Measurements from ENCODE around the gene LLCFC1.
"Not testable (repeated sequence)": the region's sequence is repeated elsewhere in the genome, so short reads cannot be mapped to it uniquely, and the experiment has no call there.

The LLCFC1 gene

DNA sequence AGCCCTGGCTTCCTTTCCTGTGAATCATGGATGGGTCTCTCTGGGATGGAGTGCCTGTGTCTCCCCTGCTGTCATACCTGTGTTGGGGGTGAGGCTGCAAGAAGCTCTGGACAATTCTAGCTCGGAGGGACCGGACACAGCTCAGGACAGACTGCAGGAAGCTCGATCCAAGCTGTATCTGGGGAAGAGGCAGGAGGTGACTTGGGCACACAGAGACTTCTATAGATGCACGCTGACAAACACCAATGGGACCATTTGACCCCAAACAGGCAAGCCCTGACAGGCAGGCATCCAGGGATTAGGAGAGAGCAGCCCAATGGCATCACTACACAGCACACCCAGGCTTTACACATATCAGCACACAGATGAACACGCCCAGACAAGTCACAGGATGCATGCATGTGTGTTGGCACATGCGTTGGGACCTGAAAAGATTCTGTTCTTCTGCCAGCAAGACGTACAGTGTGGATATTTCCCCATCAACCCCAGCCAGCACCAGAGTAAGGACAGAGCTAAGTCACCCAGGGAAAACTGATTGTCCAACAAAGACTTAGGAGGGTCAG is 4.5 kb downstream of the LLCFC1 start:
- no peak for DNase-seq

DNA sequence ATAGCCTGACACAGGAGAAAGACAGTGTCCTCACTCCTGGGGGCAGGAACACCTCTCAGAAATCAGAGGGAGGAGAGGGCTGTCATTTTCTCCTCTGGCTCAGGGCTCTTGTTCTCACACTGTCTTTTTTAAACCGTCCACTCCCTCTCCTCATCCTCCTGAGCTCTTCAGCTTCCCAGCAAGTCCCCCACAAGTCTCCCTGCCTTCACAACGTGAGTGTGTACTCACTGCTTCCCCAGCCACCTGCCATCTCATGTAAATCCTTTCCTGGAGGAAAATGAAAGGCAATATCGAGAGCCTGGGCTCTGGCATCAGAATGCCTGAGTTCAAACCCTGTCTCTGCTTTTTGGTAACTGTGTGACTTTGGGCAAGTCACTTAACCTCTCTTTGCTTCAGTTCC is 5.7 kb downstream of the LLCFC1 start:
- no peak for DNase-seq

GRCh38 chr7:142948603-142949002 is 9.3 kb downstream of the LLCFC1 start:
- DNase-seq = no peak

DNA sequence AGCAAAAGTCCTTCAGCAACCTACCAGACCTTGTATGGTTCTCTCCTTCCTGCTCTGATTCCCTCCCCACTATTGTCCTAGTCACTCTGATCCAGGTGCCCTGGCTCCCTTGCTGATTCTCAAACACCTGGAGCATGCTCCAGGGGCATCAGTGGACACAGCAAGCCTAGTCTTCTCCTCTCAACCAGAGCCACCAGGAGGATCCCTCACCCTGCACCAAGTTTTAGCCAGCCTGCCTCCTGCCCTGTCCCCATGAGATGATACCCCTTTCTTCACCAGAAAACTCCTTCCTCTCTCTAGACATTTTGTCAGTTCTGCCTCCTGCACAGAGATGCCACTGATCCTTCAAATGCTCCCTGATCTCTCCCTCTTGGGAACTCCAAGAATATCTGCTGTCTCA is 11.0 kb downstream of the LLCFC1 start:
- no peak for DNase-seq

- no peak for DNase-seq
Measured at GRCh38 chr7:142954680-142955268, 15.5 kb downstream of the LLCFC1 start.

- DNase-seq = no peak
Measured at GRCh38 chr7:142956951-142957623, 17.8 kb downstream of the LLCFC1 start.

DNA sequence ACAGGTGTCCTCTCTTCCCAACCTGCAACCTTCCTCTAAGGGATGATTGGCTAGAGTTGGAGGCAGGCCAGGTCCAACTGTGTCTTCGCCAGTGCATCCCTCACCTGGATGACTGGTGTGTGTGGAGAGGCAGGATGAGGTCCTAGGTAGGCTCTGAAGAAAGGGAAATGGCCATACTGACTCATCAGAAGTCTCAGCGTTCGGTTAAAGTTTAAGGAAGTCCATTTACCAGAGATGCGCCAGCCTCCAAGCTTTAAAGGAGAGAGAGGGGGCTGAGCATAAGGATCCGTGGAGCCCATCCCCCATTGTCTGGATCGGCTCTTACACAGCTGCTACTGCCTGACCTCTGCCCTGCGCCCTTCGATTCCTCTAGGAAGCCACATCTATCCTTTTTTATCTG is 18.4 kb downstream of the LLCFC1 start:
- no peak for DNase-seq

DNA sequence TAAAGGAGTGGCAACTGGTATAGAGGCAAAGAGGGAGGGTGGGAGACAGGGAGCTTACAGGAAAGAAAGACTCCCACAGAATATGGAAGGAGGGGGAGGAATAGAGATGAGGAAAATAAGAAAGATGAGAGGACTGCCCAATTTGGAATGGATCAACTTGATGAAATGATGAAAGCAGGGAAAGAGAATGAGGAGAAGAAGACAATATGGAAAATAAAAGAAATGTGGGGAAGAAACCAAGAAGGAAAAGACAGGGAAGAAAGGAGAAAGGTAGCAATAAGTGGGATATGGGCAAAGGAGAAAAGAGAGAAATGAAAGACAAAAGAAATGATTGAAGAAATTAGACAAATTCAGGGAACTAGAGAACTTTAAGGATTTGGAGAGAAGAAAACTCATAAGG is 19.9 kb downstream of the LLCFC1 start:
- DNase-seq = no peak

DNA sequence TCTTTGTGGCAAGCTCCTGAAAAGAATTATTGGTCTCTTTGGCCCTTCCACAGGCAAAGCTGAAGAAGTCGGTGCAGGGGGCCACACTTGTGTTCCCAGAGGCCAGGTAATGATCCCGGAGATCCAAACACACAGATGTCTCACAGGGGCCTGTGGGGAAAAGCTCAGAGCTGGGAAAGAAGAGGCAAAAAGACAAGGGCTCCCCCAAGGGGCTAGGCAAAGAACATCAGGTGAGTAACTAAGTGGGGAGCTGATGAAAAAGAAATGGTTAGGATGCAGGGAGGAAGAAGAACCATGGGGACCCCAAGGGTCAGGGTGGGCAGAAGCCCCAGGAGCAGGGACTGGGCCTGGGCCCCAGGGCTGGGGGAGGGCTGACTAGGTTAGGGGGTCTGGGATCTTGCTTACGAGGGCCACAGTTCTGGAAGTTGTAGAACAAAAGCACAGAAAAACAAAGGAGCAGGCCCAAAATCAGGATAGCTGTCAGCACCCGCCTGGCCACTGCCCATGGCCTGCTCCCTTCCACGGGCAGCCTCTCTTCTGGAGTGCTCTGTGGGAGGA is 21.8 kb downstream of the LLCFC1 start:
- DNase-seq = no peak

DNA sequence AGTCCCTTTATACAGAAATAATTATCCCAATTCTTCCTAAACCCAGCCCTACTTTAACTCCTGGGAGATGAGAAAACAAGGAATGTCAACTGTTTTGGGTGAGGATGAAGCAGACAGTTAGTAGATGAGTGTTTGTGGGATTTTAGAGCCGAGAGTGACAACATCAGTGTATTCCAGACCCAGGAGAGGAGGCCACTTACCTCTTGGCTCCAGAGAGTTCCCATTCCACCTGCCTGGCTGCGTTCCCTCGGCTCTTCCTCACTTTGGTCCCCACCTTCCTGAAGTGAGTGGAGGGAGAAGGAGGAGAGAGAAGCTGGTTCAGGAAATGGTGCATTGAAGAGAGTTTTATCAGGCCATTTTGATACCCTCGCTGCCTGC is 22.3 kb downstream of the LLCFC1 start:
- no peak for DNase-seq

DNA sequence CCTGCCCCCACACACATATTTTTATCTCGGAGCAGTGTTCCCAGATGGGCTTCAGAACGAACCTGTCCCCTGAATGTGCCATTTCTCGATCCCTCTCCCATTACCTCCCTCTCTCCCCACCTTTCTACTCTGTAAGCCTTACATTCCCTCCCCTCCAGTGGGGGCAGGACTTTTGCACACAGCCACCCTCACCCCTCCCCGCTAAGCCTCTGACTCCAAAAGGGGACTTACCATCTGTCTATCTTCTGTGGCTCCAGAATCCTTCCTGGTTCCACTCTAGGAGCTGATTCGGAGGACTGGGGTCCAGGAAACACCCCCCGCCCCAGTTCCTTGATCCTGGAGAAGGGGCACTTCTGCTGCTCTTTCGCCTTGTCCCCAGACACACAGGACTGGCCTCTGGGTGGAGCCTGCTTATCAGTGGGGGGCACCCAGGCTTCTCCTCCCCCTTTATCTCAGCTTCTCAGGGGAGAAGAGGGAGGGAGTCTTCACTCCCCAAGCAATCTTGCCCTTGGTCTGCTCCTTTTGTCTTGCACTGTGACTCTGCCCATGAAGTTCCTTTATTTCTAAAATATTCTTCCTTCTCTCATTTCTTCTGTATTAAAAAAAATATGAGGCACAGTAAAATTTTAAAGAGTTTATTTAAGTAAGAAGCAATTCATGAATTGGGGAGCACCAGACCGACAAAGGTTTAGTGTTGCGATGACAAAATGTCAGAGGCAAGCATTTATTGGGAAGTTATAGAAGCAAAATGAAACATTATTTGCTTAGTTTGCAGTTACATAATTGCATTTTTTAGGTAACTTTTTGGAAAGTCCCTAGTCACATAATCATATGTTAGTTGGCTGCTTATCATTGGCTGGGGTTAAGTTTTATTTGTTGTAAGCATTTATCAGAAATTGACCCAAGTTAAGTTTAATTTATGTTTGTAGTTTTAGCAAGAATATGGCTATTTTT is 23.0 kb downstream of the LLCFC1 start, which contains the start of gene KEL:
Gene KEL (minus strand): TSS at position 391 of the 954 bp plus-strand sequence. CDS start 157 bp downstream, at position 234.
- DNase-seq = no peak

GRCh38 chr7:142962991-142963390 is 23.7 kb downstream of the LLCFC1 start:
- DNase-seq = no peak

DNA sequence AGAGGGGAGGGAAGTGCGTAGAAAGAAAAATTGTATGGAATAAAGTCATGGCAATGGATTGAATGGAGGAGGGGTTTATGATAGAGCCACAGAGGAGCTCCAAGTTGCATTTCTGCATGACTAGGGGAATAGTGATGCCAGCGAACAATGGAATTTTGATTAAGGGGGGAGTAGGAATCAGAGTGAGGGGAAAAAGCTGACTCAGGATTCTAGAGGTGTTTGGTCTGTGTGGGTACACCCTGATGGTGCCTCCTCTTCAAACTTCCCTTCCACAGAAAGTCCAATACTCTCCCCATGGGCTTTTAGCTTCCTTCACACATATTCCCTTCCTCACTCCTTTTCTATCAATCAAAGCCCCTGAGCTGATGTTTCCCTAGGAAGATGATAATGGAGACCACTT is 24.7 kb downstream of the LLCFC1 start:
- no peak for DNase-seq

- no peak for DNase-seq
Measured at GRCh38 chr7:142964502-142965246, 25.4 kb downstream of the LLCFC1 start.

GRCh38 chr7:142968229-142968628 is 28.9 kb downstream of the LLCFC1 start:
- no peak for DNase-seq

- no peak for DNase-seq
Measured at GRCh38 chr7:142969183-142969582, 29.9 kb downstream of the LLCFC1 start.

DNA sequence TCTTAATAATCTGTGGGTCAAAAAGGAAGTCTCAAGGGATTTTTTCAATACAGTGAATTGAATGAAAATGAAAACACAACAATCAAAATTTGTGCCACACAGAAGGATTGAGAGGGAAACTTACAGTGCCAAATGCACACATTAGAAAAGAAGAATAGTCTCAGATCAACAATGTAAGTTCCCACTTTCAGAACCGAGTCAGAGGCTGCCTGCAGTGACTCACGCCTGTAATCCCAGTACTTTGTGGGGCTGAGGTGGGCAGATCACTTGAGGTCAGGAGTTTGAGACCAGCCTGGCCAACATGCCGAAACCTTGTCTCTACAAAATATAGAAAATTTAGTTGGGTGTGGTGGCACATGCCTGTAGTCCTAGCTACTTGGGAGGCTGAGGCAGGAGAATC is 35.3 kb downstream of the LLCFC1 start:
- no peak for DNase-seq

DNA sequence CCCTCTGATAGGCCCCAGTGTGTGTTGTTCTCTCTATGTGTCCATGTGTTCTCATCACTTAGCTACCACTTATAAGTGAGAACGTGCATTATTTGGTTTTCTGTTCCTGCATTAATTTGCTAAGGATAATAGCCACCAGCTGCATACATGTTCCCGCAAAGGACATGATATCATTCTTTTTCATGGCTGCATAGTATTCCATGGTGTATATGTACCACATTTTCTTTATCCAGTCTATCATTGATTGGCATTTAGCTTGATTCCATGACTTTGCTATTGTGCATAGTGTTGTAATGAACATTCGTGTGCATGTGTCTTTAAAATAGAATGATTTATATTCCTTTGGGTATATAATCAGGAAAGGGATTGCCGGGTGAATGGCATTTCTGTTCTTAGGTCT is 39.1 kb downstream of the LLCFC1 start:
- not testable (repeated sequence) for DNase-seq

DNA sequence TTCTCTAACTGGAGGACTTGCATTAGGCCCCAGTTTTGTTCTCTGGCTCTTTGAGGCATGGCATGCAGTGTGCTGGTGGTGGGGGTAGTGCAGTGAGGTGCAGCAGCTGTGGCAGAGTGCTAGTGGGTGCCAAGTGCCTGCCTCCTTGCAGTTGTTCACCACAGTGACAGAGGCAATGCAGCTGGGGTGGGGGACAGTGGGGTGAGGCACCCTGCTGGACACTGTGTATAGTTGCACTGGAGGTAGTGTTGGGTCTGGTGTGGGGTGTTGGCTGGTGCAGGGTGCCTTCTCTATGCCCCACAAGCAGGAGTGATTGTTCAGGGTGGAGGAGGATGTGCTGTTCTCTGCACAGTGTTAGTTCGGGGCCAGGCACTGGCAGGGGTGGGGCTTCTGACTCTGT is 44.5 kb downstream of the LLCFC1 start:
- no peak for DNase-seq

DNA sequence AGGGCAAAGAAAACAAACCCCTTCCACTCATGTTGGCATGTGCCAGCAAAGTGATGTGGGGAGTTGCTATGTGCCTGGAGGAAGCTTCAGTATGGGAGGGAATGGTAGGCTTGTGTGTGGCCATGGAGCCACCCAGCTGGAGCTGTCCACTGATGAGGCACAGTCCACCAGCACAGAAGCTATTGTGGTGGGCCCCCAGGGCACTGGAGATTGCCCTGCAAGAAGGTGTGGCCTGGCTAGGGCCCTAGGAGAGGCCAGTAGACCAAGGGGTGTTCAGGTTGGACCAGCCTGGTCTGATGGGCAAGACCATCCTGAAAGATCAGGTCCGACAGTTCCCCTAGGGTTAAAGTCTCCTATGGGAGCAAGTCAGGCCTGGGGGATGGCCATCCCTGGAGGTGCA is 45.0 kb downstream of the LLCFC1 start:
- DNase-seq = no peak
